ENCODE results near the gene GALNS. TPM values are rescaled to one million over a fixed set of nuclear protein-coding genes. Genes with fewer than 3 reads are reported as not detected.
"Not testable (repeated sequence)": the region's sequence is repeated elsewhere in the genome, so short reads cannot be mapped to it uniquely, and the experiment has no call there.

The GALNS gene
- total RNA-seq, 1 donor from 2014 or later: 32.8 TPM

DNA sequence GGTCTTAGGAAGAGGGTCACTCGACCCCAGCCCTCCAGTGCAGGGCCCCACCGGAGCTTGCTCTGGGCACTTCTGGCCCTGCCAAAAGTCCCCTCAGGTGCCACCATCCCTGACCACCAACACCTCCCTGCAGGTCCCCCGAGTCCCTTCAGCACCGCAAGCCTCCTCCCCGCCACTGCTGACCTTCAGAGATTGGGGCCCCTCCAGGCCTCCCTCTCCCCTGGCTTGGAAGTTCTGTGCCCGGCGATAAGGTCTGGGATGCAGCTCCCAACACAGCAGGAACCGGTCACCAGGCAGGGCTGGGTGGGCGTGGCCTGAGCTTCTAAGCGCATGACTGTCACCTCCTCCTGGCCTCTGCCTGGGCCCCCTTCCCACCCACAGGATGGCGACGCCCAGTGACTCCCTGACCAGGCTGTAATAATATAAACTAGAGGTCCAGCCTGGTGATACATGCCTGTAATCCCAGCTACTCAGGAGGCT lies 82.9 kb downstream of the GALNS start:
- Histone ChIP-seq H3K27ac (peak overlapping the region; percentile 80), H3K27me3 (no peaks in the 10 kb centered on the region), H3K36me3 (no peaks in the 10 kb centered on the region), H3K9me3 (no peaks in the 10 kb centered on the region), H3K4me3 (no peak overlapping the region), H3K4me1 (peaks cover 68% of the 10 kb centered on the region)
- TF ChIP-seq, protein P1, sequence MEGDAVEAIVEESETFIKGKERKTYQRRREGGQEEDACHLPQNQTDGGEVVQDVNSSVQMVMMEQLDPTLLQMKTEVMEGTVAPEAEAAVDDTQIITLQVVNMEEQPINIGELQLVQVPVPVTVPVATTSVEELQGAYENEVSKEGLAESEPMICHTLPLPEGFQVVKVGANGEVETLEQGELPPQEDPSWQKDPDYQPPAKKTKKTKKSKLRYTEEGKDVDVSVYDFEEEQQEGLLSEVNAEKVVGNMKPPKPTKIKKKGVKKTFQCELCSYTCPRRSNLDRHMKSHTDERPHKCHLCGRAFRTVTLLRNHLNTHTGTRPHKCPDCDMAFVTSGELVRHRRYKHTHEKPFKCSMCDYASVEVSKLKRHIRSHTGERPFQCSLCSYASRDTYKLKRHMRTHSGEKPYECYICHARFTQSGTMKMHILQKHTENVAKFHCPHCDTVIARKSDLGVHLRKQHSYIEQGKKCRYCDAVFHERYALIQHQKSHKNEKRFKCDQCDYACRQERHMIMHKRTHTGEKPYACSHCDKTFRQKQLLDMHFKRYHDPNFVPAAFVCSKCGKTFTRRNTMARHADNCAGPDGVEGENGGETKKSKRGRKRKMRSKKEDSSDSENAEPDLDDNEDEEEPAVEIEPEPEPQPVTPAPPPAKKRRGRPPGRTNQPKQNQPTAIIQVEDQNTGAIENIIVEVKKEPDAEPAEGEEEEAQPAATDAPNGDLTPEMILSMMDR (IDR thresholded peaks at IDR 0.05): no peak
- intact Hi-C loops (cut with DNase I): no loop called here
- ATAC-seq (peak; percentile 65), DNase-seq (peak; percentile 88)

DNA sequence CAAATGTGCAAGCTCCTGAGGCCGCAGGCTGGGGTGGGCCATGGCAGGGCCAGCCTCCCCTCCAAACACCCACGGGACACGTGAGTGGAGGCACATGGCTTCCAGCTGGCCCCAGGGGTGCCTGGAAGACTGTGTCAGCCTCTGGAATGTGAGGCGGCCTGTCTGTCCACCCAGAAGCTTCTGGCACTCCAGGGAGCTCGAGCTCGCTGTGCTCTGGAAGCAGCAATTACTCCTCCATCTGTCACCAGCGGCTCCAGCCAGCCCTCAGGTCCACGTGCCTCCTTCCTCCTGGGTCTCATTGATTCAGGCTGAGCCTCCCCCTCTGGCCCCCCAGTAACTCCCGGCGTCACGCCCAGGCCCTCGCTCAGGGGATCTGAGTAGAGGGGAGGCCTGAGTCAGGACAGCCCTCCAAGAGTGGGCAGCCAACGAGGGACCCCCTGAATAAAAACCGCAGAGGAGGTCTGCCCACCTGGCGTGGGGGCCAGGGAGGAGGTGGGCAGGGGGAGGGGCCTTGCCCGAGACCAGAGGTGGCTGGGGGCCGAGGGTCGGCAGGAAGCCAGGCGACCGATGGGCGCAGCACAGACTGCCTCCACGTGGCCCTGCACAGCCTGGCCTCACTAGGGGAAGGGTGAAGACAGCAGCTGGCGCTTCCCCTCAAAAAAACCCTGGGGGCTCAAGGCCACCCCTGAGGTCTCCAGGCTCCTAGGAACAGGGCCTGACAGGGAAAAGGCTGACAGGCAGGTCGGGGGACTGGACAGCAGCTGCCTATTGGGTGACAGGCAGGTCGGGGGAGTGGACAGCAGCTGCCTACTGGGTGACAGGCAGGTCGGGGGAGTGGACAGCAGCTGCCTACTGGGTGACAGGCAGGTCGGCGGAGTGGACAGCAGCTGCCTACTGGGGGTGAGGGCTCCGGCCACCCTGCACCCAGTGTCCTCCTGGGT lies 83.6 kb downstream of the GALNS start:
- H3K27me3 ChIP-seq: no peaks in the 10 kb centered on the region
- no peaks in the 10 kb centered on the region for H3K9me3 ChIP-seq
- intact Hi-C loops (cut with DNase I): no loop called here
- peaks cover 72% of the 10 kb centered on the region for H3K4me1 ChIP-seq
- H3K4me3 ChIP-seq: no peak overlapping the region
- peak overlapping the region; percentile 80 for H3K27ac ChIP-seq
- ATAC-seq (peak; percentile 1), DNase-seq (no peak)
- TF ChIP-seq, protein P1 (IDR thresholded peaks at IDR 0.05): no peak
- H3K36me3 ChIP-seq: no peaks in the 10 kb centered on the region

DNA sequence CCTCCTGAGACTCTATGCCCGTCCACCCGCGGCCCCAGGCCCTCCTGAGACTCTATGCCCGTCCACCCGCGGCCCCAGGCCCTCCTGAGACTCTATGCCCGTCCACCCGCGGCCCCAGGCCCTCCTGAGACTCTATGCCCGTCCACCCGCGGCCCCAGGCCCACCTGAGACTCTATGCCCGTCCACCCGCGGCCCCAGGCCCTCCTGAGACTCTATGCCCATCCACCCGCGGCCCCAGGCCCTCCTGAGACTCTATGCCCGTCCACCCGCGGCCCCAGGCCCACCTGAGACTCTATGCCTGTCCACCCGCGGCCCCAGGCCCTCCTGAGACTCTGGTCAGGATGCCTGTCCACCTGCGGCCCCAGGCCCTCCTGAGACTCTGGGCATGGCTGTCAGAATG lies 85.0 kb downstream of the GALNS start:
- intact Hi-C loops (cut with DNase I); H3K27me3 ChIP-seq; ATAC-seq; H3K9me3 ChIP-seq; H3K4me3 ChIP-seq; H3K36me3 ChIP-seq; DNase-seq; H3K27ac ChIP-seq: not testable (repeated sequence)
- peaks cover 84% of the 10 kb centered on the region for H3K4me1 ChIP-seq

DNA sequence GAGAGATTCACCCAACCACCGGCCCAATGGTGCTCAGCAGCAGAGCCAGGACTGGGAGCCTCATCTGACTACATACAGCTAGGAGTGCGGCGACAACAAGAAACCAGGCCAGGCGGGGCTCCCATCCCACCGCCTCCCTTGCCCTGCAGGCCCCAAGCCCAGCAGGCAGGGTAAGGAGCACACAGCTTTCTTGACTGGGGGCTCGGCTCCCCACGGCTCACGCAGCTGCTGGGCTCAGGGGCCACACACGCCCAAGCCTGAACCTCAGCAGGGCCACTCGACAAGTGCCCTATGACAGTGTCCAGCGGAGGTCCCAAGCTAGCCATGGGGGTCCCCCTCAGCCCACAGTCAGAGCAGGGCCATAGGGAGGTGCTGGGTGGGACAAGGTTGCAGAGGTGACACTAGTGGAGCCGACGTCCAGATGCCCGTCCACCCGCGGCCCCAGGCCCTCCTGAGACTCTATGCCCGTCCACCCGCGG lies 85.4 kb downstream of the GALNS start:
- peaks cover 85% of the 10 kb centered on the region for H3K4me1 ChIP-seq
- no peak for ATAC-seq
- no peaks in the 10 kb centered on the region for H3K27me3 ChIP-seq
- H3K36me3 ChIP-seq: no peaks in the 10 kb centered on the region
- peak overlapping the region; percentile 32 for H3K4me3 ChIP-seq
- H3K27ac ChIP-seq: peak overlapping the region; percentile 80
- intact Hi-C loops (cut with DNase I): no loop called here
- no peak for DNase-seq
- TF ChIP-seq, protein P1 (IDR thresholded peaks at IDR 0.05): no peak
- H3K9me3 ChIP-seq: no peaks in the 10 kb centered on the region

DNA sequence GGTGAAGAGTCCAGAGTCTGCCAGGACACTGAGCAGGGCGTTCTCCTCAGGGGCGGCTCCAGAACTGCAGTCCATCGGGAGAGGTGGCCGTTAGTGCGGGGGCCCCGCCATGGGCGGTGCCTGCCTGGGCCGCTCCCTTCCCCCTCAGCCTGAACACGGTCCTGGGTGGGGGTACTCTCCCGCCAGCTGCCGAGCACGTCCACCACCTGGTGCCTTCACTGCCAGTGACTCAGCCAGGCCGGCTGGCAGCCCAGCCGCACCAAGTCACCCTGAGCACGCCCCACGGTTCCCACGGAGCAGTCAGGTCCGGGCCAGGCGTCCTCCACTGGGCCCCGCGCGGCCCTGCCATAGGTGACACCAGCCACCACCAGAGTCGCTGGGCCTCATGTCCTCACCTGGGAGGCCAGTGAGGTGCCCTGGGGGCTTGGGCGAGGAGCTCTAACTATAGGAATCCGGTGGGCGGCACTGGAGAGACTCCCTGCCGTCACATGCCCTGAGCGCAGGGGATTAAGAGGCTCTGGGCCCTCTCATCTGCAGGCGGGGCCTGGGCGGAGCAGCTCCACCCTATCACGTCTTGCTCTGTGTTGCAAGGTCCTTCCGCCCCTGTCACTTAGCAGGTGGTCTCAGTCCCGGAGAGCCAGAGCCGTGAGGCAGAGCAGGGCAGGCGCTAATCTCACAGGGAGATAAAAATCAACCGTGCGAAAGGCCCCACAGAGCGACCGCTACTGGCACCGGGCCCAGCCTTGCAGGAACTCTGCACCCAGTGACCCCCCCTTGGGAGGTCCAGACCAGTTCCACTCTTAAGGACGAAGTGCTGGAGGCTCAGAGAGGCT lies 86.1 kb downstream of the GALNS start:
- ATAC-seq: peak; percentile 69
- H3K27me3 ChIP-seq: no peaks in the 10 kb centered on the region
- H3K9me3 ChIP-seq: no peaks in the 10 kb centered on the region
- intact Hi-C loops (cut with DNase I): no loop called here
- TF ChIP-seq, protein P1 (IDR thresholded peaks at IDR 0.05): no peak
- peak overlapping the region; percentile 80 for H3K27ac ChIP-seq
- peak overlapping the region; percentile 32 for H3K4me3 ChIP-seq
- H3K4me1 ChIP-seq: peaks cover 89% of the 10 kb centered on the region
- DNase-seq: peak; percentile 90
- no peaks in the 10 kb centered on the region for H3K36me3 ChIP-seq

Data from upper lobe of right lung (tissue), 1 donor.